Upper lobe of left lung (tissue), 4 donors: ENCODE data around the gene AKR1A1.

Experiments
- POLR2AphosphoS5 ChIP-seq, 2 donors: sonication (generic); formaldehyde crosslinking; IDR thresholded peaks; one replicate each; pipeline ENCODE4 v1.5.1; 2017; ENCODE audit warnings: antibody characterized with exemption in 2 of 2
- TF ChIP-seq, protein P1 (sequence below), 6 experiments: fragments of 450-650 bp in 4 of 6; fragments of 200-600 bp in 2 of 6; sonication (generic) in 2 of 6; IDR thresholded peaks; one replicate each; pipeline ENCODE4 v1.5.1; 2016 to 2019; ENCODE audit warnings: antibody characterized with exemption in 6 of 6

DNA sequence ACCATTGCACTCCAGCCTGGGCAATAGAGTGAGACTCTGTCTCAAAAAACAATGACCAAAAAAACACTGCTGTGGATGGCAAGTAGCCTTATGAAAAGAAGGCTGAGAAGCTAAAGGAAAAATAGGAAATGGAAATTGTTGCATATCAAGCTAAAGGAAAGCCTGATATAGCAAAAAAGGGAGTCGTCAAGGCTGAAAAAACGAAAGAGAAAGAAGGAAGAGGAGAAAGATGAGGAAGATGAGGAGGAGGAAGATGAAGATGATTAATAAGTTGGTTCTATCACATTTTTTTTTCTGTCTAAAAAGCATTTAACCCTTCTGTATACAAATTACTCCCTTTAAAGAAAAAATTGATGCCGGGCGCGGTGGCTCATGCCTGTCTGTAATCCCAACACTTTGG is 18.8 kb upstream of the AKR1A1 start:
- TF ChIP-seq, protein P1, sequence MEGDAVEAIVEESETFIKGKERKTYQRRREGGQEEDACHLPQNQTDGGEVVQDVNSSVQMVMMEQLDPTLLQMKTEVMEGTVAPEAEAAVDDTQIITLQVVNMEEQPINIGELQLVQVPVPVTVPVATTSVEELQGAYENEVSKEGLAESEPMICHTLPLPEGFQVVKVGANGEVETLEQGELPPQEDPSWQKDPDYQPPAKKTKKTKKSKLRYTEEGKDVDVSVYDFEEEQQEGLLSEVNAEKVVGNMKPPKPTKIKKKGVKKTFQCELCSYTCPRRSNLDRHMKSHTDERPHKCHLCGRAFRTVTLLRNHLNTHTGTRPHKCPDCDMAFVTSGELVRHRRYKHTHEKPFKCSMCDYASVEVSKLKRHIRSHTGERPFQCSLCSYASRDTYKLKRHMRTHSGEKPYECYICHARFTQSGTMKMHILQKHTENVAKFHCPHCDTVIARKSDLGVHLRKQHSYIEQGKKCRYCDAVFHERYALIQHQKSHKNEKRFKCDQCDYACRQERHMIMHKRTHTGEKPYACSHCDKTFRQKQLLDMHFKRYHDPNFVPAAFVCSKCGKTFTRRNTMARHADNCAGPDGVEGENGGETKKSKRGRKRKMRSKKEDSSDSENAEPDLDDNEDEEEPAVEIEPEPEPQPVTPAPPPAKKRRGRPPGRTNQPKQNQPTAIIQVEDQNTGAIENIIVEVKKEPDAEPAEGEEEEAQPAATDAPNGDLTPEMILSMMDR (IDR thresholded peaks at IDR 0.05): no peak
- no peak for TF ChIP-seq POLR2AphosphoS5 (IDR thresholded peaks at IDR 0.05)
